ENCODE measurements around the gene MUC5B.

MUC5B gene

GRCh38 chr11:1295086-1295485, 72.2 kb downstream of the MUC5B start:
- H2AFZ ChIP-seq: no peak overlapping the region
- H3K27me3 ChIP-seq (ENCODE audit: control insufficient read depth, insufficient read depth, low read length): no peaks in the 10 kb centered on the region
- no peak overlapping the region for H3K4me3 ChIP-seq (ENCODE audit: low read depth, low read length)
- no peak overlapping the region for H3K4me2 ChIP-seq (ENCODE audit: low read length)
- H3K27ac ChIP-seq: no peak overlapping the region
- no peaks in the 10 kb centered on the region for H3K9me3 ChIP-seq (ENCODE audit: control insufficient read depth, low read length)
- H3K4me1 ChIP-seq: no peaks in the 10 kb centered on the region
- TF ChIP-seq, protein P1, sequence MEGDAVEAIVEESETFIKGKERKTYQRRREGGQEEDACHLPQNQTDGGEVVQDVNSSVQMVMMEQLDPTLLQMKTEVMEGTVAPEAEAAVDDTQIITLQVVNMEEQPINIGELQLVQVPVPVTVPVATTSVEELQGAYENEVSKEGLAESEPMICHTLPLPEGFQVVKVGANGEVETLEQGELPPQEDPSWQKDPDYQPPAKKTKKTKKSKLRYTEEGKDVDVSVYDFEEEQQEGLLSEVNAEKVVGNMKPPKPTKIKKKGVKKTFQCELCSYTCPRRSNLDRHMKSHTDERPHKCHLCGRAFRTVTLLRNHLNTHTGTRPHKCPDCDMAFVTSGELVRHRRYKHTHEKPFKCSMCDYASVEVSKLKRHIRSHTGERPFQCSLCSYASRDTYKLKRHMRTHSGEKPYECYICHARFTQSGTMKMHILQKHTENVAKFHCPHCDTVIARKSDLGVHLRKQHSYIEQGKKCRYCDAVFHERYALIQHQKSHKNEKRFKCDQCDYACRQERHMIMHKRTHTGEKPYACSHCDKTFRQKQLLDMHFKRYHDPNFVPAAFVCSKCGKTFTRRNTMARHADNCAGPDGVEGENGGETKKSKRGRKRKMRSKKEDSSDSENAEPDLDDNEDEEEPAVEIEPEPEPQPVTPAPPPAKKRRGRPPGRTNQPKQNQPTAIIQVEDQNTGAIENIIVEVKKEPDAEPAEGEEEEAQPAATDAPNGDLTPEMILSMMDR (IDR thresholded peaks at IDR 0.05): no peak
- no peak overlapping the region for H3K9ac ChIP-seq
- H3K36me3 ChIP-seq (ENCODE audit: control insufficient read depth, insufficient read depth, low read length): no peaks in the 10 kb centered on the region
- peaks cover 36% of the 10 kb centered on the region for H3K79me2 ChIP-seq

DNA sequence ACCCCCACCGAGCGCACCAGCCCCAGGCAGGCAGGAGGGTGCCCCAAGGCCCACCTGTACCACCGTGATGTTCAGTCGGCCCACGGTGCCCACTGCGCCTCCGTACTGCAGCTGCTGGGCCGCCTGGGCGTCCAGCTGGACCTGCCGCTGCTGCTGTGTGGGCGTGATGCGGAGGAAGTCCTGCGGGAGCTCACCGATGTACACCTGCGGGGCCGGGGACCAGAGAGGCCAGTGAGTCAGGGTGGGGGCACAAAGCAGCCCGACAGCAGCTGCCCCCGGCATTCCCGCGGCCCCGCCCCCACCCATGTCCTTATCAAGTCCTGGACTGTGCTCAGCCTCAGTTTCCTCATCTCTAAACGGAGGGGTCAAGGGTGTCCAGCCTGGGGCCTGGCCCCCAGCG, 72.7 kb downstream of the MUC5B start:
- Histone ChIP-seq H3K4me1 (no peaks in the 10 kb centered on the region), H3K9me3 (ENCODE audit: control insufficient read depth, low read length) (no peaks in the 10 kb centered on the region), H3K4me3 (ENCODE audit: low read depth, low read length) (no peak overlapping the region), H3K9ac (no peak overlapping the region), H2AFZ (no peak overlapping the region), H3K27ac (no peak overlapping the region), H3K27me3 (ENCODE audit: control insufficient read depth, insufficient read depth, low read length) (no peaks in the 10 kb centered on the region), H3K79me2 (peaks cover 36% of the 10 kb centered on the region), H3K4me2 (ENCODE audit: low read length) (no peak overlapping the region), H3K36me3 (ENCODE audit: control insufficient read depth, insufficient read depth, low read length) (no peaks in the 10 kb centered on the region)
- TF ChIP-seq, protein P1 (IDR thresholded peaks at IDR 0.05): no peak

DNA sequence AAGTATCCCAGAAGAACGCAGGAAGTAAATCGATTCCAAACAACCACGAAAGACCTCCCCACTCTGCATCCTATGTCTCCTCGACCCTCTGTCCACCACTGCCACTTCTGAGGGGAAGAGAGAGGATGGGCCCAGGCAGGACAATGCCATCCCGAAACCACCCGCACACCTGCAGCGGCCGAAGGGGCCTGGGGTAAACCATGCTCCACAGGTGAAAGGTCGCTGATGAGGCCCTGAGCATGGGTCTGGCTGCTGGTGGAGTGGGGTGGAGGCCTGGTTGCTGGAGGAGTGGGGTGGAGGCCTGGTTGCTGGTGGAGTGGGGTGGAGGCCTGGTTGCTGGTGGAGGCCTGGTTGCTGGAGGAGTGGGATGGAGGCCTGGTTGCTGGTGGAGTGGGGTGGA, 73.4 kb downstream of the MUC5B start:
- Histone ChIP-seq H3K79me2 (peaks cover 36% of the 10 kb centered on the region), H3K27me3 (ENCODE audit: control insufficient read depth, insufficient read depth, low read length) (no peaks in the 10 kb centered on the region), H3K4me1 (no peaks in the 10 kb centered on the region), H3K36me3 (ENCODE audit: control insufficient read depth, insufficient read depth, low read length) (no peaks in the 10 kb centered on the region), H3K4me2 (ENCODE audit: low read length) (no peak overlapping the region), H3K9ac (no peak overlapping the region), H3K27ac (no peak overlapping the region), H2AFZ (no peak overlapping the region), H3K9me3 (ENCODE audit: control insufficient read depth, low read length) (no peaks in the 10 kb centered on the region), H3K4me3 (ENCODE audit: low read depth, low read length) (no peak overlapping the region)
- TF ChIP-seq, protein P1 (IDR thresholded peaks at IDR 0.05): no peak

GRCh38 chr11:1297011-1297575, 74.2 kb downstream of the MUC5B start:
- no peak overlapping the region for H2AFZ ChIP-seq

More at GRCh38 chr11:1297011-1297575, 74.2 kb downstream of the MUC5B start:
- H3K36me3 ChIP-seq (ENCODE audit: control insufficient read depth, insufficient read depth, low read length): no peaks in the 10 kb centered on the region
- no peak overlapping the region for H3K4me2 ChIP-seq (ENCODE audit: low read length)
- no peaks in the 10 kb centered on the region for H3K27me3 ChIP-seq (ENCODE audit: control insufficient read depth, insufficient read depth, low read length)
- no peaks in the 10 kb centered on the region for H3K9me3 ChIP-seq (ENCODE audit: control insufficient read depth, low read length)
- H3K4me1 ChIP-seq: no peaks in the 10 kb centered on the region
- H3K27ac ChIP-seq: no peak overlapping the region
- H3K9ac ChIP-seq: no peak overlapping the region
- TF ChIP-seq, protein P1 (IDR thresholded peaks at IDR 0.05): no peak
- no peak overlapping the region for H3K4me3 ChIP-seq (ENCODE audit: low read depth, low read length)
- H3K79me2 ChIP-seq: peaks cover 32% of the 10 kb centered on the region
